Measurements from ENCODE around the gene TAB2.

- TF ChIP-seq EZH2phosphoT487 (IDR thresholded peaks at IDR 0.05; ENCODE audit: borderline replicate concordance, low read length): no peak
- TF ChIP-seq CTCF (conservative IDR thresholded peaks at IDR 0.05; ENCODE audit: low read depth, low read length): no peak
These were observed 141.3 kb downstream of the TAB2 start for GRCh38 chr6:149458806-149459205.
